Activated CD4-positive, alpha-beta memory T cell treated with anti-CD3 and anti-CD28 coated beads for 36 hours (primary cell): ENCODE measurements around the gene VPS37D. TPM values are rescaled to one million over a fixed set of nuclear protein-coding genes. Genes with fewer than 3 reads are reported as not detected.

Experiments used
- microRNA-seq: library from miRNA; unstranded; fragments of <30 nt; microRNA quantifications from one replicate; pipeline ENCODE4 v1.2.0, GENCODE V29; 2022; ENCODE audit warnings: borderline number of aligned reads, borderline microRNAs expressed, borderline replicate concordance
- total RNA-seq, 2 experiments: library from RNA; stranded (reverse); gene quantifications; one replicate each; pipeline ENCODE4 v1.2.3, GENCODE V29; 2021

VPS37D gene
- total RNA-seq, 2 experiments from 2014 or later: 0.22 to 0.26 TPM

Small RNA genes lying within 50 kb of the gene (microRNA-seq; reads per million reads assigned to microRNA genes)
- gene MIR4284: not detected

Other genes with a start within 250 kb of the VPS37D start
- gene FZD9, start 234.1 kb upstream of the VPS37D start, total RNA-seq: under 1 TPM in 1 of 2 experiments, not detected in 1; 0.10 TPM
- gene BAZ1B, start 145.5 kb upstream of the VPS37D start, total RNA-seq: 10 to 100 TPM; 82.3 to 83.8 TPM
- gene BCL7B, start 110.1 kb upstream of the VPS37D start, total RNA-seq: 10 to 100 TPM; 48.0 to 50.3 TPM
- gene TBL2, start 89.3 kb upstream of the VPS37D start, total RNA-seq: 10 to 100 TPM; 23.0 to 25.3 TPM
- not detected for gene MLXIPL, start 43.3 kb upstream of the VPS37D start, total RNA-seq
- 1 to 10 TPM; 6.1 to 6.3 TPM for gene DNAJC30, start 15.6 kb downstream of the VPS37D start, total RNA-seq
- 10 to 100 TPM; 92.0 to 94.0 TPM for gene BUD23, start 15.8 kb downstream of the VPS37D start, total RNA-seq
- gene STX1A, start 51.8 kb downstream of the VPS37D start, total RNA-seq: 10 to 100 TPM; 31.8 to 39.2 TPM
- 10 to 100 TPM; 14.7 to 16.8 TPM for gene ABHD11, start 71.0 kb downstream of the VPS37D start, total RNA-seq
- not detected for gene CLDN3, start 102.4 kb downstream of the VPS37D start, total RNA-seq
- under 1 TPM; 0.14 to 0.17 TPM for gene CLDN4, start 163.2 kb downstream of the VPS37D start, total RNA-seq
- gene METTL27, start 174.7 kb downstream of the VPS37D start, total RNA-seq: 1 to 10 TPM; 1.7 to 2.3 TPM
- not detected for gene TMEM270, start 193.3 kb downstream of the VPS37D start, total RNA-seq